HG02884 (cell line): Measurements from ENCODE around the gene NUTM2F.
A peak's percentile ranks its signal among the peaks of the same experiment; 100 is the strongest.
"Not testable (repeated sequence)": the region's sequence is repeated elsewhere in the genome, so short reads cannot be mapped to it uniquely, and the experiment has no call there.

Source experiments
- ATAC-seq: cut with Tn5 transposase; IDR thresholded peaks from one replicate; pipeline ENCODE4 v1.9.1; 2021; ENCODE audit warnings: mild to moderate bottlenecking, moderate library complexity; ENCODE audit not compliant: unreplicated experiment

Gene NUTM2F, protein sequence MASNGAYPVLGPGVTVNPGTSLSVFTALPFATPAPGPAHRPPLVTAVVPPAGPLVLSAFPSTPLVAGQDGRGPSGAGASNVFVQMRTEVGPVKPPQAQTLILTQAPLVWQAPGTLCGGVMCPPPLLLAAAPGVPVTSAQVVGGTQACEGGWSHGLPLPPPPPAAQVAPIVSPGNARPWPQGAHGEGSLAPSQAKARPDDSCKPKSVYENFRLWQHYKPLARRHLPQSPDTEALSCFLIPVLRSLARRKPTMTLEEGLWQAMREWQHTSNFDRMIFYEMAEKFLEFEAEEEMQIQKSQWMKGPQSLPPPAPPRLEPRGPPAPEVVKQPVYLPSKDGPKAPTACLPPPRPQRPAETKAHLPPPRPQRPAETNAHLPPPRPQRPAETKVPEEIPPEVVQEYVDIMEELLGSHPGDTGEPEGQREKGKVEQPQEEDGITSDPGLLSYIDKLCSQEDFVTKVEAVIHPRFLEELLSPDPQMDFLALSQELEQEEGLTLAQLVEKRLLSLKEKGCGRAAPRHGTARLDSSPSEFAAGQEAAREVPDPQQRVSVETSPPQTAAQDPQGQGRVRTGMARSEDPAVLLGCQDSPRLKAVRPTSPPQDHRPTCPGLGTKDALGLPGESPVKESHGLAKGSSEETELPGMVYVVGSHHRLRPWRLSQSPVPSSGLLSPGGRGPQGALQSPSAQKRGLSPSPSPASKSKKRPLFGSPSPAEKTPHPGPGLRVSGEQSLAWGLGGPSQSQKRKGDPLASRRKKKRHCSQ

DNA sequence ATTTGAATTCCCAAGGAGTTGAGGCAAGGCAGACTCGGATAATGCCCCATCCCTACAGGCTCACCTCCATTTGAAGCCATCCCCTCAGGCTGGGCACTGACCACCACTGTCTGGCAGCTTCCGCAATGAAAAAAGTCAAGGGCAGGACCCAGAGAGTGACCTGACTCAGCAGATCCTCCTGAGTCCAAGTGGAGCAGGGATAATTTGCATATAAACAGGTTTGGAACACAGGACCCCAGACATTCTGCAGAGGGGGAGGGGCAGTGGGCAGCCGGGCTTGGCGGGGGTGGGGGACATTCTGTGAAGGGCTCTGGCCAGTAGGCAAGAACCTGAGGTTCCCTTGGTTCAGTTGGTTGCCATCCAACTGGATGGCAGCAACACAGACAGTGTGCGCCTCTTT, at the start of gene NUTM2F:
TSS of gene NUTM2F (minus strand) at position 101 of the 400 bp plus-strand sequence. CDS start at position 80, 21 bp downstream.
- not testable (repeated sequence) for ATAC-seq

DNA sequence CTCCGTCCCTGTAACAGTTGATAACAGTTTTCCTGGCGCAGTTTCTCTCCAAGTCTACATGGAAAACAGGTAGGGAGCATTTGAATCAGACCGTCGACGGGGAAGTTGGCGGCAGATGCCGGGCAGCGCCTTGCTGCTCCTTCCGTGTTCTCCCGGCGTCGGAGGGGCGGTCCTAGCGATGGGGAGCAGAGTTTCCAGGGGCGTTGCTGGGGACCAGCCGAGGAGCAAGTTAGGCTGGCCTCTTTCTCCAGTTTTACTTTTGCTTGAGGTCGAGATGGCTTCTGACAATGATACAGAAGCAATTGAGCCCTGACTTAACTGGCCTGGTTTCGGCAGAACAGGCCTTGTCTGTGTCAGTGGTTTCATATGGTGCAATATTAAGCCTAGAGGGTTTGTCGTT, 46.8 kb upstream of the NUTM2F start:
- peak; percentile 48 for ATAC-seq

DNA sequence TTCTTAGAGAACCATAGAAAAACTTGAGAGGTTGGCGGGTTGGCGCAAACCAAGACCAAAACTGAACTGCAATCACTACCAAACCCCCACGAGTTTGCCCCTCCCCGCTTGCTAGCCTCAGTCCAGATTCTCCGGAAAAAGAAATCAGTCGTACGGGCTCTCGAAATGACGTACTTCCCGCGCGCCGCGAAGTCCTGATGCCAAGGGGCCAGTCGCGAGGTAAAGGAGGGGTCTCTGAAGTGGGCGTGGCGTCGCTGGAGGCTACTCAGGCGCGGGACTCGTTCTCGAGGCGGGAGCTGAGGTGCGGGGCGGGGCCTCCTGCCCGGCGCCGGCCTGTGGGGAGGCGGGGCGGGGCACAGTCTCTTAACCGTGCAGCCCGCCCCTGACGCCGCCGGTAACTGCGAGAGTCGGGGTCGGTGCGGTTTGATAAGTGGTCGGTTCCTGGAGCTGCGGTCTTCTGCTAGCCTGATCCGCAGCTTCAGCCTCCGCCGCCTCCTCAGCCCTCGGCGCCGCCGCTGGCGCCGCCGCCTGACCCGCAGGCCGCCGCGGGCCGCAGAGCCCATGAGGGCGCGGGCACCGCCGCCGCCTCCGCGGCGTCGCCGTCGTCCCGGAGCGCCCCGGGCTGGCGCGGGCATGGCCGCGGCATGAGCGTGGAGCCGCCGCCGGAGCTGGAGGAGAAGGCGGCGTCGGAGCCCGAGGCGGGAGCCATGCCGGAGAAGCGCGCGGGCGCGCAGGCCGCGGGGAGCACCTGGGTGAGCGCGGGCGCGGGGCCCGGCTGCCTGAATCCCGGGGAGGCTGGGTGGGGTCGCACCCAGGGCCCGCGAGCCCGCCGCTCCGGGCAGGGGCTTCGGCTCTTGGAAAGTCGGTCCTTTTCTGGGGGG, 46.0 kb upstream of the NUTM2F start:
- peak; percentile 83 for ATAC-seq

DNA sequence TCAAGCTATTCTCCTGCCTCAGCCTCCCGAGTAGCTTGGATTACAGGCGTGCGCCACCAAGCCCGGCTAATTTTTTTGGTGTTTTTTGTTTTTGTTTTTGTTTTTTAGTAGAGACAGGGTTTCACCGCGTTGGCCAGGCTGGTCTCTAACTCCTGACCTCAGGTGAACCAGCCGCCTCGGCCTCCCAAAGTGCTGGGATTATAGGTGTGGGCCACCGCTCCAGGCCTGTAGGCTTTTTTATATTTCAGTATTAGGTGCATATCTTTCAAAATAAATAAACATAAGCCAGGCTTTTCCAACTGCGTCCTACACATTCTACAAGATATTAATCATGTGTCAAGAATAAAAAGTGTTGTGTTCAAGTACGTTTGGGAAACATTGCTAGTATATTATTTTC, 45.3 kb upstream of the NUTM2F start:
- ATAC-seq: not testable (repeated sequence)

DNA sequence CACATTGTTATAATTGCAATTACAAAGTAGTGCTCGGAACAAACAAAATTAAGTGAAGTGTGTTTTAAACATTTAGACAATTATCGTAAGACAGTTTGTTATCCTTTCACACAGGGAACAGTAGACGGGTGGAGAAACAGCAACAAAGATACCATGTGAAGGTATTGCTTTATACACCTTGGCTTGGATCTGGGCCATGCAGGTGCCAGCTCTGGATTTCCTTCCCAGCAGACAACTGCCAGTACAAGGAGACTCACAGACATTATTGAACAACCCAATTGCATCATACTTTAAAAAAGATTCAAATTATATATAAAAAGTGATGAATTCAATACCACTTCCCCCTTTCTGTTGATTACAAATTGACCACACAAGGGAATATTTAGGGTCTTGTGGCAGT, 41.8 kb upstream of the NUTM2F start:
- ATAC-seq: not testable (repeated sequence)

DNA sequence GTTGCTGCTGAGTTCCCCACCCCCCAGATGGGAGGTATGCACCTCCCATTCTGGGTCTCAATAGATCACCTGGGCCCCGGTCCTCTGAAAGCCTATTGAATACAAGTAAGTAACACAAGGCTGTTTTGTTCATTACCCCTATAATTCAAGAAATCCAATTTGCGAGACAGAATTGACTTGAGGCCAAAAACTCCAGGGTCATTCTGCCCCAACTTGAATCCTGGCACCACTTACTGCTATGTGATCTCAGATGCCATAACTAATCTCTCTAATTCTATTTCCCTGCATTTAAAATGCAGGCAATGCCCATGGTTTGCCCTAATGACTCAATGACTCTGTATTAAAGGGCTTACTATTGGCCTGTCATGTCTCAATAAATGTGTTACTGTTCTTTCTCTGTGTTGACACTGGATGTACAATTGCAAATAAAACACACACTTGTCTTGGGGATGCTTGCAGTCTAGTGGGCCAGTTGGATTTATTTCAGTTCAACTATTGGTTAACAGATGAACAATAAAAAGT, 35.7 kb upstream of the NUTM2F start:
- ATAC-seq: not testable (repeated sequence)

DNA sequence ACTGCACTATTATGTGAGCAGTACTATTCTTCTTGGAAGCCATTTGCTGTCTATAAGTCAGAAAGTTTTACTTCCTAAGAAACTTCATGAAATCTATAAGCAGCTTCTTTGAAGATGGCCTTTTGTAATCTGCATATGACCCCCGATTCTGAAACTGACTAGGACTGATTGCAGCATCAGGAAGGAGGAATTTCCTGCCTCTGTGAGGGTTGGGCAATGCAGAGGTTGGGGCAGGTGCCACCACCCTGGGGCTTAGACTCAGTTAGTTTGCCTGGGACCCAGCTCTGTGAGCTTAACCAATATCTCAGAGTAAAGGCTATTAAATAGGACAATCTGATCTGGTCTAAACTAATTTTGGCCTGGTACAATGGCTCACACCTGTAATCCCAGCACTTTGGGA, 28.7 kb upstream of the NUTM2F start:
- not testable (repeated sequence) for ATAC-seq

DNA sequence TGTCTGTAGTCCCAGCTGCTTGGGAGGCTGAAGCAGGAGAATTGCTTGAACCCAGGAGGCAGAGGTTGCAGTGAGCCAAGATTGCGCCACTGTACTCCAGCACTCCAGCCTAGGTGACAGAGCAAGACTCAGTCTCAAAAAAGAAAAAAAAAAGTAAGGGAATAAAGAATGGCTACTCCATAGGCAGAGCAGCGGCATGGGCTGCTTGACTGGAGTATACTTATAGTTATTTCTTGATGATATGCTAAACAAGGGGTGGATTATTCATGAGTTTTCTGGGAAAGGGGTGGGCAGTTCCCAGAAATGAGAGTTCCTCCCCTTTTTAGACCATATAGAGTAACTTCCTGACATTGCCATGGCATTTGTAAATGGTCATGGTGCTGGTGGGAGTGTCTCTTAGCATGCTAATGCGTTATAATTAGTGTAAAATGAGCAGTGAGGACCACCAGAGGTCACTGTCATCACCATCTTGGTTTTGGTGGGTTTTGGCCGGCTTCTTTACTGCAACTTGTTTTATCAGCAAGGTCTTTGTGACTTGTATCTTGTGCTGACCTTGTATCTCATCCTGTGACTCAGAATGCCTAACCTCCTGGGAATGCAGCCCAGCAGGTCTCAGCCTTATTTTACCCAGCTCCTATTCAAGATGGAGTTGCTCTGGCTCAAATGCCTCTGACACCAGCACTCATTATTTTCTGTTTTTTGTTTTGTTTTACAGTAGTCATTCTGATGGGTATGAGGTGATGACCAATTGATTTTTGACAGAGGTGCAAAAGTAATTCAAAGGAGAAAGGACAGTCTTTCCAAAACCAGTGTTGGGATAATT, 23.7 kb upstream of the NUTM2F start:
- ATAC-seq: not testable (repeated sequence)

DNA sequence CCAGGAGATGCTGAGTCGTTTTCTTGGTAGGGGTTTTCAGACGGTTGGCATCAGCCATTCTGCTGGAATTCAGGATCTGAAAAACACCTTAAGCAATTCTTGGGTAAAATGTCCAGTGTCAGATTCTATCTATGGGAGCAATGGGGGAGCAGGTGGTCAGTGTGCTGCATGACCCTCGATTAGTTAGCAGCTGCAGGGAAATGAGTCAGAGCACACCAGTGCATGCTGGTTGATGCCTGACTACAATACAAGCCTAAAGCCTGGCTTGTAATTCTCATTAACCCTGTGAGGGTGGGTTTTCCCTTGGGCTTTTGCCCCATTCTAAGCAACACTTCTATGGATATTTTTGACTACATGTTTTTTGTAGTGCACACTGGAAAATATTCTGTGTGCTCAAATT, 20.3 kb upstream of the NUTM2F start:
- ATAC-seq: not testable (repeated sequence)

DNA sequence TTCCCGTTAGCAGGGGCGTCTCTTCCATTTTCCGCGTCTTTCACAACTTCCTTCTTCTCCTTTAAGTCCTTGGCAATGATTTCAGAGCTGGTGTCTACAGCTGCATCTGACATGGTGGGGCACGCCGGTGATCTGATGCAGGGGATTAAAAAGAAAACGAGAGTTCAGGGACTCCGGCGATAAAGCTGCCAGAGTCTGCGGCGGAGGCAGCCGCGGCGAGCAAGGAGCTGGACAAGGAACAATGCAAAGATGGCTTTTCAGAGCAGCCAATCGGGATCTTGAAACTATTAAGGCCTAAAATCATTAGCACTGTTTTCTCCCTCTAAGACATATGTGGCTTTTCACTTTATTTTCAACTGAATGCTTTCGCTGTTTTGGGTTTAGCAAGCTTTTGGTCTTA, 19.0 kb upstream of the NUTM2F start:
- ATAC-seq: not testable (repeated sequence)

DNA sequence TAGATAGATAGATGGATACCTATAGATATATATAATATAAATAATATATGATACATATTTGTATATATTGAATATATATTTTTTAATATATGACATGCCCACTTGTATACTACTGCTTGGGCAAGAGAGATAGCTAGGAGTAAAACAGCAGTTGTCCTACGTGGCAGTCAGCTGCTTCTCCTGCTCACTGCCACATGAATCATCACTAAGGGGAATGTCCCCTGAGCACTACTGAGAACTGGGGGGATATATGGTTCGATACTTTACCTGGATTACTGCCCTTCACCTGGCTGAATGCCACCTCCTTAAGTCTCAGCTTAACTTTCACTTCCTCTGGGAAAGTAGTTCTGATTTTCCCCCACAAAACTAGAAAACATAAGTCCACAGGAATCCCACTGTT, 13.3 kb upstream of the NUTM2F start:
- not testable (repeated sequence) for ATAC-seq

DNA sequence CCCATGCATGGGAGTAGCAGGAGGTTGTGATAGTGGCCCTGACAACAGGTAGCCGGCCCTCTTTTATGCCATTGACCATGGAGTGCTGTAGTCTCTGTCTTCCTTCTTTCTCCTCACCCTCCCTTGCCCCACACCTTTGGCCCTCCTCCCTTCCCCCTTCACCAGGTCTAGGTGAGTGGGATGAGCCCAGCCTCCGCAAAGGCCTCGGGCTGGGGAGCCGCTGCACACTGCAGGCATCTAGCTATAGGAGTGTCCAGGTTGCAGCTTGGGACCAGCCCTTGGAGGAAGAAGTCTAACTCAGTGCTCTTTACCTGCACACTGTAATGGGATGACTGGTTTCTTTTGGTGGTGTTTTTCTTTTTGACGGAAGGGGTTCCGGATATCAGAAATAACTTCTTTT, 12.3 kb upstream of the NUTM2F start:
- not testable (repeated sequence) for ATAC-seq

DNA sequence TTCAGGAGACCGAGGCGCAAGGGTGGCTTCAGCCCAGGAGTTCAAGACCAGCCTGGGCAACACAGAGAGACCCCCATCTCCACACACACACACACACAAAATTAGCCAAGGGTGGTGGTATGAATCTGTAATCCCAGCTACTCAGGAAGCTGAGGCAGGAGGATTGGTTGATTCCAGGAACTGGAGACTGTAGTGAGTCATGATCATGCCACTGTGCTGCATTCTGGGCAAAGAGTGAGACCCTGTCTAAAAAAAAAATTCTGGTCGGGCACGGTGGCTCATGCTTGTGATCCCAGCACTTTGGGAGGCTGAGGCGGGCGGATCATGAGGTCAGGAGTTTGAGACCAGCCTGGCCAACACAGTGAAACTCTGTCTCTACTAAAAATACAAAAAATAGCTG, 11.2 kb upstream of the NUTM2F start:
- not testable (repeated sequence) for ATAC-seq

DNA sequence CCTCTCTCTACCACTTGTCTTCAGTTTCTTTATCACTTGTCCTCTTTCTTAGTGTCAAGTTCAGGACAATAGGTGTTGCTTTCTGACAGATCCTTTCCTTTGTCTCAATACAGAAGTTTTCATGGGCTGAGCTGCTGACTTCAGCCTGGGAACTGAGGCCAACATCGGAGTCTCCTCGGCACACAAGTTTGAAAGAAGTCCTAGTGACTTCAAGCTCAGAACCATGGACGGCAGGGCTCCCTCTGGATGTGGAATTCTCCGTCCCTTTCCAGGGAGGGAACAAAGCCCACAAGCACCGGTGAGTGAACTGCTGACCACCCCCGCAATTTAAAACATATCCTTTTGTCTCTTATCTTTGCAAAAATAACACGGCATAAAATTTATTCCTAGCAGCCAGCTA, 10.3 kb upstream of the NUTM2F start:
- ATAC-seq: not testable (repeated sequence)

DNA sequence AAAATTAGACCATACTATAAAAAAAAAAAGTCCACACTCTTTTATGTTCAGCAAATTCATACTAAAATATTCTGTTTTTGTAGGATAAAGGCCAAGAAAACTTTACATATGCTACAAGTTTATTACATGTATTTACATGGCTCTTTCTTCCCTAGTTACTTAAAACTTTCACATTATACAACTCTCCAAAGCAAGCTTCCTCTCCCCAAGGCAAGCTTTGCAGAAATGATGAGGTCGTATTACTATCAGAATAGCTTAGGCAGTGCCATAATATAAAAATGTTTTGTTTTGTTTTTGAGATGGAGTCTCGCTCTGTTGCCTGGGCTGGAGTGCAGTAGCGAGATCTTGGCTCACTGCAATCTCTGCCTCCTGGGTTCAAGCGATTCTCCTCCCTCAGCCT, 8.0 kb upstream of the NUTM2F start:
- not testable (repeated sequence) for ATAC-seq

DNA sequence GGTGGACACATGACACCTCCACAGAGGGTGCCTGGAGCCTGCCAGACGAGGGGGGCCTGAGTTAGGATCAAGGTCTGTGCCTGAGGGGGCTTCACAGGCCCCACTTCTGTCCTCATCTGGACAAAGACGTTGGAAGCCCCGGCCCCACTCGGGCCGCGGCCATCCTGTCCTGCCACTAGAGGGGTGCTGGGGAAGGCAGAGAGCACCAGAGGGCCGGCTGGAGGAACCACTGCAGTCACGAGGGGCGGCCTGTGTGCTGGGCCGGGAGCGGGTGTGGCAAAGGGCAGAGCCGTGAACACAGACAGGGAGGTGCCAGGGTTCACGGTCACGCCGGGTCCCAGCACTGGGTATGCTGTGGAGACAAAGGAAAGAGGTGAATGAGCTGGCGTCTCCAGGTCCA, 2.9 kb downstream of the NUTM2F start:
- ATAC-seq: not testable (repeated sequence)

DNA sequence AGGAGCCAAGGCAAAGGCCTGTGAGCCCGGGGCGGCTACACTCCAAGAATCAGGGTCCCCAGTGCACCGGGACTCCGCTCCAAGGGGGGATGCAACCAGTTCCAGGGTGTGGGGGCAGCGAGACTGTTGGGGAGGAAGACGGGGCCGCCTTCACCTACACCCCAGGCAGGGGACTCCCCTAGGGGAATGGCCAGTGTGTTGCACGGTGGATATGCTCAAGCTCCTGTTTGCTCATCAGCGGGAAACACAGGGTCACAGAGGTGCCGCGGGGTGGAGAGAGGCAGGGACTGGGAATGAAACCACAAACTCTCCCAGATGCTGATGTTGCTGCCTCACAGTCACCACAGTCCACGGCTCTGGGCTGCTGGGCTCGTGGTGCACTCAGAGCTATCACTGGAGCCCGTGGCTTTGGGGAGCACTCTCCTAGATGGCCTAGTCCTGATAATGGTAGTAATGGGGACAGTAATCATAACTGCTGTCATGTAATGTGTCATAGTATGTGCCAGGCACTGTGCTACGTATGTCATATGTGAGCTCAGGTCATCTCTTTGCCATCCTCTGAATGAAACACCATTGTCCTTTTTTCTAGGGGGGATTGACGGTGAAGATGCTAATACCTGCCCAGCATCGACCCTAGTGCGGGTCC, 5.2 kb downstream of the NUTM2F start:
- not testable (repeated sequence) for ATAC-seq

DNA sequence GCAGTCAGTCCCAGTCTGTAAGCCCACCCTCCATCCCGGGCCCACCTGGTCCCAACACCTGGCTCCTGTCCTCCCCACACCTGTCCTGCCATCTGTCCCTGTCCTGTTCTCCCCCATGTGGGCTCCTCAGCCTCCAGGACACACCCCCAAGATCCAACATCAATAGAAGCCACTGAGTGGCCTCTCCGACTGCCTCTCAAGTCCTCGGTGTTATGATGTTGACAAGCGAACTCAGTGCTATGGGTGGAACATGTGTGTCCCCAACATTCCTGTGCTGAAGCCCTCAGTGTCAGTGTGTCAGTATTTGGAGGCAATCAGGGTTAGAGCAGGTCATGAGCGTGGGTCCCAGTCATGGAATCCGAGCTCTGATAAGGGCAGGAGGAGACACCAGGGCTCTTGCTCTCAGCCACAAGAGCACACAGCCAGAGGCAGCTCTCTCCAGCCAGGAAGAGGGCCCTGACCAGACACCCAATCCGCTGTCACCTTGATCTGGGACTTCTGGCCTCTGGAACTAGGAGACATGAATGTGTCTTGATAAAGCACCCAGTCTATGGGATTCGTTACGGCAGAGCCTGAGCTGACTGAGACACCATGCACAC, 6.0 kb downstream of the NUTM2F start:
- not testable (repeated sequence) for ATAC-seq
